ES-I3 (cell line): ENCODE results near the gene PPP6R2.
A peak's percentile ranks its signal among the peaks of the same experiment; 100 is the strongest.

Experiments
- H3K36me3 ChIP-seq: 2 replicates; pipeline ENCODE4 v1.6.1; 2013; ENCODE audit warnings: mild to moderate bottlenecking, low read length, control low read depth, moderate library complexity; ENCODE audit not compliant: insufficient read depth
- H3K4me1 ChIP-seq: 2 replicates; pipeline ENCODE4 v1.6.1; 2013; ENCODE audit warnings: mild to moderate bottlenecking, control low read depth, low read length; ENCODE audit not compliant: insufficient read depth
- H3K9ac ChIP-seq: 2 replicates; pipeline ENCODE4 v1.6.1; 2013; ENCODE audit warnings: low read depth, mild to moderate bottlenecking, low read length, moderate library complexity
- H3K9me3 ChIP-seq: 2 replicates; pipeline ENCODE4 v1.6.1; 2013; ENCODE audit warnings: mild to moderate bottlenecking, low read length, moderate library complexity; ENCODE audit not compliant: control insufficient read depth, insufficient read depth

PPP6R2 gene

DNA sequence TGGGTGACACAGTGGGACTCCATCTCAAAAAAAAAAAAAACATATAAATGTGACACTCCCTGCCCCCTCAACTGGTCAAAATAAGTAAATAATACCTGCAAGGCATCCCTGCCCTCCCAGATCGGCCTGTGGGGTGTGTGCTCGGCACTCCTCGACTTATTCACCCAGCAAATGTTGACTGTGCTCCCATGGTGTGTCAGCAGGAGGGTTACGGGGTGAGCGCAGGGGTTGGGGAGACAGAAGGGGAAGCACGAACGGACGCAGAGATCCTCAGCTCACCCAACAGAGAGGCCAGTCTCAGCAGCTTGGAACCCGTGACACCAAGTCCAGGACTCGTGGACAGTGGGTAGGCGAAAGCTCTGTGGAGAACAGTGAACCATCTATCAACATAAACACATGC, 136.6 kb downstream of the PPP6R2 start:
- H3K9me3 ChIP-seq, result no peaks in the 10 kb centered on the region
- H3K4me1 ChIP-seq, result peaks cover 8% of the 10 kb centered on the region; the same call in 1 of the 2 replicates
- H3K9ac ChIP-seq, result no peak overlapping the region
- no peaks in the 10 kb centered on the region; the same call in 1 of the 2 replicates for H3K36me3 ChIP-seq

DNA sequence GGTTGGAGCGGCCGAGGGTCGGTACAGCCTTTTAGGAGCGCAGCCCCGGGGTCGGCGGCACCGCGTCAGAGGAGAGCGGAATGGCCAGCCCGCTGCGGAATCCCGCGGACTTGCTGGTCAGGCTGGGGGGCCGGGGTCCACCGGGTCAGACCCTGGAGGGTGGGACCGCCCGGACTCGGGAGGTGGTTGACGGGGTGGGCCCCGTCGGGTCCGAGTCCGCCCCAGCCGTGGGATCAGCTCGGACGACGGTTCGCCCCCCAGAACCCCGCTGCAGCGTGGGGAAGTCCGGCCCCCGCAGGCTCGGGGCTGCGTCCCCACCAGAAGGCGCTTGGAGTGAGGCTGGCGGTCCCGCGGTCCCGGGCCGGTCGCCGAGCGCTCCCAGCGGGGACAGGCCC, 137.9 kb downstream of the PPP6R2 start:
- no peaks in the 10 kb centered on the region; the same call in 1 of the 2 replicates for H3K36me3 ChIP-seq
- peaks cover 8% of the 10 kb centered on the region; the same call in 1 of the 2 replicates for H3K4me1 ChIP-seq
- H3K9me3 ChIP-seq, result no peaks in the 10 kb centered on the region
- H3K9ac ChIP-seq, result peak overlapping the region; percentile 57

DNA sequence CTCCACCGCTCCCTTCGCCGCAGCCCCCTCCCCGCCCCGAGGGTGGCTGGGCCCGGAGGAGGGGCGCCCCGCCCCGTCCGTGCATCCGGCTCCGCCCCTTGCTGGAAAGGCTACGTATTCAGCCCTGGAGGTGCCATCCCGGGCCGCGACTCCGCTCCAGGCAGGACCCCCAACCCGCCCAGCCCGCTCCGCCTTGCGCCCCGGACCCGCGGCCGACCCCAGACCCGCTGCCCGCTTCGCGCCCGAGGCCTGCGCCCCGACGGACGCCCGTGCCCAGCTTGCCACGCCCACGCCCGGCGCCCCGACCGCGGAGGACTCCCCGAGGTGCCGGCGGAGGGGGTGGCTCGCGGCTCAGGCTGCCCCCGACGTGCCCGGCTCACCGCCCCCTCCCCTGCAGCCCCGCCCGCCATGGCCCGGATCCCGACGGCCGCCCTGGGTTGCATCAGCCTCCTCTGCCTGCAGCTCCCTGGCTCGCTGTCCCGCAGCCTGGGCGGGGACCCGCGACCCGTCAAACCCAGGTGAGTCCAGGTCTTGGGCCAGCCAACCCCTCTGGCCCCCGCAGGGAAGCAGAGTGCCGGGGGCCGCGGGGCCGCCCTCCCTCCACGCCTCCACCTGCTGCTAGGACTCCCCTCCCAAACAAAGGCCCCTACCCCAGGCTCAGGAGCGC, 138.4 kb downstream of the PPP6R2 start, which contains the start of gene ADM2:
ADM2 (plus strand) TSS at position 104 of the 667 bp plus-strand sequence; CDS start at position 409, 305 bp downstream.
- Histone ChIP-seq H3K9me3 (no peaks in the 10 kb centered on the region), H3K36me3 (no peaks in the 10 kb centered on the region; the same call in 1 of the 2 replicates), H3K9ac (peak within 1 kb of the TSS; percentile 57), H3K4me1 (peaks cover 7% of the 10 kb centered on the region; the same call in 1 of the 2 replicates)

DNA sequence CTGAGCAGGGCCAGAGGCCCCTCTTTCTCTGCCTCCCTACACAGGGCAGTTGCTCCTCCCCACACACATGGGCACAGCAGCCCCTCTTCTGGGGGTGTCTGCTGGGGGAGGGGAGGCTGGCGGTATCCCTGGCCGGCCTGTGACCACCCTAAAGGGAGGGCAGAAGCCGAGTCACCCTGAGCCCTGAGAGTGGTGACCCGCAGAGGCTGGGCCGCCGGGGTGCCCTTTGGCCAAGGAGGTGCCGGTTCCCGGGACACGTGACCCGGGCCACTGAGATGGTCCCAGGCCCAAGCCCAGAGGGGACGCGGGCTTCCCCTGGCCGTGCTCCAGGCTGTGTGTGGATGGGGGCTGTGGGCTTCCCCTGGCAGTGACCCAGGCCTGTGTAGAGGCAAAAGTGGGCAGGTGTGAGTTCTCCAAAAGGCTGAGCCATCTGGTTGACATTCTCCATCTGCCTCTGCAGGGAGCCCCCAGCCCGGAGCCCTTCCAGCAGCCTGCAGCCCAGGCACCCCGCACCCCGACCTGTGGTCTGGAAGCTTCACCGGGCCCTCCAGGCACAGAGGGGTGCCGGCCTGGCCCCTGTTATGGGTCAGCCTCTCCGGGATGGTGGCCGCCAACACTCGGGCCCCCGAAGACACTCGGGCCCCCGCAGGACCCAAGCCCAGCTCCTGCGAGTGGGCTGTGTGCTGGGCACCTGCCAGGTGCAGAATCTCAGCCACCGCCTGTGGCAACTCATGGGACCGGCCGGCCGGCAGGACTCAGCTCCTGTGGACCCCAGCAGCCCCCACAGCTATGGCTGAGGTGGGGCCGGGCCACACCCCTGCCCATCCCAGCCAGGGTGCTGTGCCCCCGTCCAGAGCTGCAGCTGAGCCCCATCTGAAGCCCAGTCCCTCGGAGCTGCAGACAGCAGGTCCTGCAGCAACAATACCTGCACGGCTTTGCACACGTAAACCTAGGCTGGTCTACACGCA, 139.3 kb downstream of the PPP6R2 start:
- H3K9me3 ChIP-seq, result no peaks in the 10 kb centered on the region
- no peaks in the 10 kb centered on the region; the same call in 1 of the 2 replicates for H3K36me3 ChIP-seq
- peak overlapping the region; percentile 57 for H3K9ac ChIP-seq
- no peaks in the 10 kb centered on the region for H3K4me1 ChIP-seq

DNA sequence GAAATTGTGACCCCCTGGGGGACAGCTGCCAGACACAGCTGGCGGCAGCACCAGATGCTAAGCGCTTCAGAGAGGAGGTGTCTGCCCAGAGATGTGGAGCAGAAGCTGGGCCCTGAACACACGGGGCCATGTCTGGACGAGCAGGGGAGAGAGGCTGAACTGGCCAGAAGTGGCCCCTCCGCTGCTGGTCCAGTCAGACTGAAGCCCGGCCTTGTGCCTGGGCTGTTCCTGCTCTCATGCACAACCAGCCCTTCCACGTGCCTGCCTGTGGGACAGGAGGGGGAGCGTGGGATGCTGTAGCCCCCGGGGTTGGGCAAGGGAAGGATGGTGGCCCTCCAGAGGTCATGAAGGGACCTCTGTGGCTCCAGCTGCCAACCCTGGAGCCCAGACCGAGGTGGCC, 140.0 kb downstream of the PPP6R2 start:
- Histone ChIP-seq H3K9ac (no peak overlapping the region), H3K36me3 (no peaks in the 10 kb centered on the region; the same call in 1 of the 2 replicates), H3K4me1 (no peaks in the 10 kb centered on the region), H3K9me3 (no peaks in the 10 kb centered on the region)

DNA sequence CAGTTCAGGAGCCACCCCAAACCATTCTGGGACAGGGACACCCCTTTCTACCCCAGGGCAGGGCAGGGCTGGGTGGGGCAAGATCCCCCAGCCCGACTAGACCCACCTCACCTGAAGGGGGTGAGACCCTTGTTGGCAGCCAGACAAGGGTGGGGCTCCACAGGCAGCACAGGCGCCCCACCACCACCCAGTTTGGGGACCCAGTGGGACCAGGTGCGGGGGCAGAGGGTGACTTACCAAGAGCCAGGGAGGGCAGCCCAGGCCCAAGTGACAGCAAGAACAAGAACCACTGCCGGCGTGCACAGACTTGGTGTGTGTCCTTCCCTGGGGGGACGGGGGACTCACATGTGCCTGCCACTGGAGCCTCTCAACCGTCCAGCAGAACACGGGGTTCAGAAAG, 140.4 kb downstream of the PPP6R2 start:
- Histone ChIP-seq H3K9me3 (no peaks in the 10 kb centered on the region), H3K9ac (no peak overlapping the region), H3K36me3 (no peaks in the 10 kb centered on the region; the same call in 1 of the 2 replicates), H3K4me1 (no peaks in the 10 kb centered on the region)

DNA sequence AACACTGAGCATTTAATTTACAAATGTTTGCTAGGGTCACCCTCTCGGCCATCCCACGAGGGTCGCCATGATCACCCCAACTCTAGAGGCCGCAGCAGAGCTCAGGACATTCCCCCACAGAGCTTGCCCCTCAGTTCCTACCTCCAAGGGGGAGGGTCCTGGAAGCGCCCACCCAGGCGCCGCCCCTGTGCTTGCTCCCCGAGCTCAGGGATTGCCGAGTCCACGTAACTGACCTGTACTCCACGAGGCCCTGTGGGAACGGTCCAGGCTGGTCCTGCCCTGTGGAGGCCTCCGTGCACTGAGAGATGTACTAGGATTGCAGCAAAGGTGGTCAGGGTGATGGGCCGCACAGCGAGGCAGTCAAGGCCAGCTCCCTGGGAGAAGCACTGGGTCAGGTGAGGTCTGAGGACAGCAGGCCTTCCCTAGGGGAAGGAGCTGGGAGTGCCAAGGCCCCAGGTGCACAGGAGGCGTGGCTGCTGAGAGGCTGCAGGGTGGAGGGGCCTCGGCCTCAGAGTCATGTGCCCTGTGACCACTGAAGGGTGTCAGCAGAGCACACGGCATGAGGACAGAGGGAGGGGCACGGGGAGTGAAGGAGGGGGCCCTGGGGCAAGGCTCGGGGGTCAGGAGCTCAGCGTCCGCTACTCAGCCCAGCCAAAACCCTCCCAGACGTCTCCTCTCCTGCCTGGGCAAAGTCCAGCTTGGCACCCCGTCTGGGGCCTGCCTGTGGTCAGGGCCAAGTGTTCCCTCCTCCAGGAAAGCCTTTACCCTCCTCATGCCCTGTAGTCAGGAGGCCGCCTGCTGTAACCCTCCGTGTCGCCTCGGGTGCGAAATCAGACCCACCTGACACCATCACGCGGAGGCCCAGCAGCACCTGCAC, 141.1 kb downstream of the PPP6R2 start:
- no peaks in the 10 kb centered on the region for H3K4me1 ChIP-seq
- H3K36me3 ChIP-seq, result no peaks in the 10 kb centered on the region; the same call in 1 of the 2 replicates
- H3K9me3 ChIP-seq, result no peaks in the 10 kb centered on the region
- H3K9ac ChIP-seq, result no peak overlapping the region

DNA sequence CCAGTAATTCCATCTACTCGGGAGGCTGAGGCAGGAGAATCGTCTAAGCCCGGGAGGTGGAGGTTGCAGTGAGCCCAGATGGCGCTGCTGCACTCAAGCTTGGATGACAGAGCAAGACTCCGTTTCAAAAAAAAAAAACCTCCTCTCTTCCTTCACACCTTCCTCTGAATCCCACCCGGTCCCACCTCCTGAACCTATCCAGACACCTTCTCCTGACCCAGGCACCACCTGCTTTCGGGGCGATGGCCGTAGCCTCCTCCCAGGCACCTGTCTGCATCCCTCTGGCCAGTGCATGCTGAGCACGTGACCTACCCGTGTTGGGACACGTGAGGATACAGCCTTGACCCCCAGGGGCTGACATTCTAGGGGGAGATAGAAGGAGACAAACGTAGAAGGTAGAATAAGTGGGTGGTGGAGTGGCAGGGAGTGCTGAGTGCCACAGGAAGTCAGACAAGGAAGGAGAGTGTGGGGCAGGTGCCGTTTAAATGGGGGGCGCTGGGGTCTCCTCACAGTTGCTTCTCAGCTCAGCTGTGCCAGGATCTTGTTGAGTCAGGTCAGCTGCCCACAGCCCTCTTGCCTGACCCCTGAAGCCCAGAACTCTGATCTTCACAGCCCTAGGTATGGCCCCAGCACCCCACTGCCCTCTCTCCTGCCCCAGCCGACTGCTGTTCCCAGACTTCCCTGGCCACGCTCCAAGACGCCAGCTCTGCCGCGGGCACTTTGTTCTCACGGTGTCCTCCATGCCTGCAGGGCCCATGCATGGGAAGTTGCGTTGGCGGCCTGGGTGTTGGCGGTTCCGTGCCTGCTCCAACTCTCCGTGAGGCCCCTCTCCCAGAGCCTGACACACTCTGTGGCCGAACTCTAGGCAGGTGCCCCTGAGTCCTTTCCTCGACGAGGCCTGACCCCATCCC, 142.3 kb downstream of the PPP6R2 start:
- Histone ChIP-seq H3K9me3 (no peaks in the 10 kb centered on the region), H3K9ac (no peak overlapping the region), H3K36me3 (no peaks in the 10 kb centered on the region; the same call in 1 of the 2 replicates), H3K4me1 (no peaks in the 10 kb centered on the region)

DNA sequence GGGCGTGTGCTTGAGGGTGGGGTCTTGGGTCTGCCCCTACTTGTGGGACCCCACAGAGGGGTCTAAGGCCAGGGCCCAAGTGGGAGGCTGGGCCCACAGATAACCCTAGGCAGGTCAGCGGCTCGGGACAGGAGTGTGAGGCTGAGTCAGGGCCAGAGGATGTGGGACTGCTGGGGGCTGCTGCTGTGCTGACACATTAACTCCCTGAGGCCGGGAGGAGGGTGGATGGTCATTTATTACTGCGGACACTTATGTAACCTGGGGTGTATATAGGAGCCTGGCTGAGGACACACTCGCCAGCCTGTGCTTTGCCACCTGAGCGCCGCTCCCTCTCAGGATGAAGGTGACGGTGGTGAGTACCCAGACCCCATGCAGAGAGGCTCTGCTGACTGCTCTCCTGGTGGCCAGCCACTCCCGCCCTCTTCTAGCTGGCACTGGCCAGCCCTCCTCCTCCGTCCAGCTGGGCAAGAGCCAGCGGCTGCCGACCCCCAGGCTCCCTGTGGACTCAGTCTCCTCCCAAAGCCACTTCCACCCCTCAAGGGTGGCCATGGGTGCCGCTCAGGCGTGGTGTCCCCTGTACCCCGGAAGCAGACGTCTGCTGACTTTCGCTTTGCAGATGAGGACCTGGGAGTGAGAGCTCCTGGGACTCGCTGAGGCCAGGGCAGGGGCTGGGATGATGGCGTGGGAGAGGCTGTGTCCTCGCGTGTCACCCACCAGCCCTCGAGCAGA, 143.6 kb downstream of the PPP6R2 start, which contains the start of gene MIOX:
MIOX (plus strand) TSS at position 299 of the 729 bp plus-strand sequence; CDS start at position 338, 39 bp downstream.
- Histone ChIP-seq H3K4me1 (no peaks in the 10 kb centered on the region), H3K9me3 (no peaks in the 10 kb centered on the region), H3K36me3 (no peaks in the 10 kb centered on the region; the same call in 1 of the 2 replicates), H3K9ac (no peak within 1 kb of the TSS)

DNA sequence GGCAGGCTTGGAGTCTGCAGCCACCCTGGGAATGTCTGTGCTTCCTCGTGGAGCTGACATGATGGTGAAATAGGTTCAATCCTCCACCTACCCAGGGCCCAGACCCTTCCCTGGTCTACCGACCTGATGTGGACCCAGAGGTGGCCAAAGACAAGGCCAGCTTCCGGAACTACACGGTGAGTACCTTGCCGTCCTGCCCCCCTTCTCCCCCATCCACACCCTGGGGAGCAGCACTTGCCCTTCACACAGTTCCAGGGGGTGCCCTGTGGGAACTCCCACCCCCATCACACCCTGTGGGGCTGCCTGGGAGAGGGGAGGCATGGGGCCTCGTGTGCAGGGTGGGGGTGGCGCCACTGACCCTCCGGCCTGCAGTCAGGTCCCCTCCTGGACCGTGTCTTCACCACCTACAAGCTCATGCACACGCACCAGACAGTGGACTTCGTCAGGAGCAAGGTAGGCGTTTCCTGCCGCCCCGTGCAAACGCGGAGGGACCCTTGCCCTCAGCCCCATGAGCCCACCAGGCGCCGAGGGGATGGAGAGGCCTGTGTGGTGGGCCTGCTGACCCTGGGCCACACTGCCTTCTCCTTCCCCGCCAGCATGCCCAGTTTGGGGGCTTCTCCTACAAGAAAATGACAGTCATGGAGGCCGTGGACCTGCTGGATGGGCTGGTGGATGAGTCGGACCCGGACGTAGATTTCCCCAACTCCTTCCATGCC, 144.3 kb downstream of the PPP6R2 start:
- Histone ChIP-seq H3K9ac (no peak overlapping the region), H3K4me1 (no peaks in the 10 kb centered on the region), H3K9me3 (no peaks in the 10 kb centered on the region), H3K36me3 (no peaks in the 10 kb centered on the region; the same call in 1 of the 2 replicates)

DNA sequence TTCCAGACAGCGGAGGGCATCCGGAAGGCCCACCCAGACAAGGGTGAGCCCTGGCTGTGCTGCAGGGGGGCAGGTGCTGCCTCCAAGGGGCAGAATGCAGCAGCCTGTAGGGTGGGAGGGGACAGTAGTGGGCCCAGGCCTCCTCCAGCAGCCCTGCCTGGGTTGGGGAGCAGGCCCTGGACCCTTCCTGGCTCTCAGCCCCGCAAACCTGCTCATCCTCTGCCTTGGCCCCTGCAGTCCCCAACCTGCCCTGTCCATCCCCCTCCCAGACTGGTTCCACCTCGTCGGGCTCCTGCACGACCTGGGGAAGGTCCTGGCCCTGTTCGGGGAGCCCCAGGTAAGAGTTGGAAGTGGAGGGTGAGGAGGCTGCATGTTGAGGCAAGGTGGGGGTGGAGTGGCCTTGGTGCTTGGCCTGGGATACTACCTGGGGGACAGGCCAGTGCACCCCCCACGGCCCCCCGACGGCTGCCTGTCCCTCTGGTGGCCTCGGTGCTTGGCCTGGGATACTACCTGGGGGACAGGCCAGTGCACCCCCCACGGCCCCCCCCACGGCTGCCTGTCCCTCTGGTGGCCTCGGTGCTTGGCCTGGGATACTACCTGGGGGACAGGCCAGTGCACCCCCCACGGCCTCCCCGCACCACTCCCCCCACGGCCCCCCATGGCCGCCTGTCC, 145.0 kb downstream of the PPP6R2 start:
- no peaks in the 10 kb centered on the region for H3K36me3 ChIP-seq
- no peak overlapping the region for H3K9ac ChIP-seq
- H3K4me1 ChIP-seq, result no peaks in the 10 kb centered on the region
- H3K9me3 ChIP-seq, result no peaks in the 10 kb centered on the region

DNA sequence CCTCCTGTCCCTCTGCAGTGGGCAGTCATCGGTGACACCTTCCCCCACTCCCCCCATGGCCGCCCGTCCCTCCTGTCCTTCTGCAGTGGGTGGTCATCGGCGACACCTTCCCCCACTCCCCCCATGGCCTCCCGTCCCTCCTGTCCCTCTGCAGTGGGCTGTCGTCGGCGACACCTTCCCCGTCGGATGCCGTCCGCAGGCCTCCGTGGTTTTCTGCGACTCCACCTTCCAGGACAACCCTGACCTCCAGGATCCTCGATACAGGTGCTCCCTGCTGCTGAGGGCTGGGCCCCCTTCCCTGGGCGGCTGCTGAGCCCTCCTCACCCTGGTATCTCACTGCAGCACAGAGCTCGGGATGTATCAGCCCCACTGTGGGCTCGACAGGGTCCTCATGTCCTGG, 145.8 kb downstream of the PPP6R2 start:
- H3K9ac ChIP-seq, result no peak overlapping the region
- H3K36me3 ChIP-seq, result no peaks in the 10 kb centered on the region
- no peaks in the 10 kb centered on the region for H3K9me3 ChIP-seq
- no peaks in the 10 kb centered on the region for H3K4me1 ChIP-seq
